ENCODE results near the gene PPIP5K1.

The PPIP5K1 gene

DNA sequence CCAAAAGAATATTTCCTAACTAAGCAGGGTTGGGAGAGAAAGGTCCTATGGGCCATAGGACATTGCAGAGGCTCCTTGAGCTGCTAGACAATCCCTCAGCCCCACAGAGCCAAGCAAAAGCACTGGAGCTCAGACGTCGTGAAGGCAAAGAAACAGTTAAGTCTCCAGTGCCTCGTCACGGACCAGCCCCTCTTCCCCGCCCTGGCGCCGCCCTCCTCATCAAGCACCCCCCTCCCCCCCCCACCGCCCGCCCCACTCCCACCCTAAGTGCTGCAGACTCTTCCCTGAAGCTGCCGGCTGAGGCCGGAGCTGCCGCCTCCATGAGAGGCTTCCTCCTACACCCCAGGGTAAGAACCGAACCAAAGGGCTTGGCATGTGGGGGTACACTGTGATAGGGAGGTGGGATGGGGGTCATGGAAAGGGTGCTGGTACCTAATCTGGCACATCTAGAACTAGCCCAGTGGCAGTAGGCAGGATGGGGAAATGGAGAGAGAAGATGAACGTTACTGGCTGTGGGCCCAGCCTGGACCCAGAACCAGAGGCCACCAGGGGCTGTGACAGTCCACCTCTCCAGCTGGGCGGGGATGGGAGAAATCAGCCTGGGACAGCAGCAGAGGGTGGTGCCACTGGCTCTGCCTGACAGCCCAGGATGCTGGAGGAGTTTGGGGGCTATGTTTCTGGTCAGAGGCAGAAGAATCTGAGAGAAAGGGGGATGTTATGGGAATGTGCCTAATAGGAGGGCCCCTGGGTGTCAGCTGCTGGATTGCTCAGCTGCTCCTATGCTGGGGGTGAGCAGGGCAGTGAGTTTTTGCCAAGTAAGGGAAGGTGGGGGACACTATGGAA is 72.4 kb downstream of the PPIP5K1 start, which contains the start of gene MAP1A:
Gene MAP1A (plus strand): TSS at position 255 of the 843 bp plus-strand sequence. CDS start 3,866 bp downstream, outside the sequence.
- Histone ChIP-seq H3K27me3 (replicated peaks; ENCODE audit: control insufficient read depth, insufficient read depth, low read length) (no peaks in the 10 kb centered on the region; the same call in 1 of the 2 replicates), H3K36me3 (ENCODE audit: control insufficient read depth, insufficient read depth, low read length) (no peaks in the 10 kb centered on the region), H3K4me3 (replicated peaks; ENCODE audit: low read depth, low read length) (no peak within 1 kb of the TSS)
- TF ChIP-seq, protein P1, sequence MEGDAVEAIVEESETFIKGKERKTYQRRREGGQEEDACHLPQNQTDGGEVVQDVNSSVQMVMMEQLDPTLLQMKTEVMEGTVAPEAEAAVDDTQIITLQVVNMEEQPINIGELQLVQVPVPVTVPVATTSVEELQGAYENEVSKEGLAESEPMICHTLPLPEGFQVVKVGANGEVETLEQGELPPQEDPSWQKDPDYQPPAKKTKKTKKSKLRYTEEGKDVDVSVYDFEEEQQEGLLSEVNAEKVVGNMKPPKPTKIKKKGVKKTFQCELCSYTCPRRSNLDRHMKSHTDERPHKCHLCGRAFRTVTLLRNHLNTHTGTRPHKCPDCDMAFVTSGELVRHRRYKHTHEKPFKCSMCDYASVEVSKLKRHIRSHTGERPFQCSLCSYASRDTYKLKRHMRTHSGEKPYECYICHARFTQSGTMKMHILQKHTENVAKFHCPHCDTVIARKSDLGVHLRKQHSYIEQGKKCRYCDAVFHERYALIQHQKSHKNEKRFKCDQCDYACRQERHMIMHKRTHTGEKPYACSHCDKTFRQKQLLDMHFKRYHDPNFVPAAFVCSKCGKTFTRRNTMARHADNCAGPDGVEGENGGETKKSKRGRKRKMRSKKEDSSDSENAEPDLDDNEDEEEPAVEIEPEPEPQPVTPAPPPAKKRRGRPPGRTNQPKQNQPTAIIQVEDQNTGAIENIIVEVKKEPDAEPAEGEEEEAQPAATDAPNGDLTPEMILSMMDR (IDR thresholded peaks at IDR 0.05; ENCODE audit: insufficient read depth, low read length, poor library complexity, severe bottlenecking) = no peak
- DNase-seq (ENCODE audit: extremely low read depth, insufficient read length) = no peak

DNA sequence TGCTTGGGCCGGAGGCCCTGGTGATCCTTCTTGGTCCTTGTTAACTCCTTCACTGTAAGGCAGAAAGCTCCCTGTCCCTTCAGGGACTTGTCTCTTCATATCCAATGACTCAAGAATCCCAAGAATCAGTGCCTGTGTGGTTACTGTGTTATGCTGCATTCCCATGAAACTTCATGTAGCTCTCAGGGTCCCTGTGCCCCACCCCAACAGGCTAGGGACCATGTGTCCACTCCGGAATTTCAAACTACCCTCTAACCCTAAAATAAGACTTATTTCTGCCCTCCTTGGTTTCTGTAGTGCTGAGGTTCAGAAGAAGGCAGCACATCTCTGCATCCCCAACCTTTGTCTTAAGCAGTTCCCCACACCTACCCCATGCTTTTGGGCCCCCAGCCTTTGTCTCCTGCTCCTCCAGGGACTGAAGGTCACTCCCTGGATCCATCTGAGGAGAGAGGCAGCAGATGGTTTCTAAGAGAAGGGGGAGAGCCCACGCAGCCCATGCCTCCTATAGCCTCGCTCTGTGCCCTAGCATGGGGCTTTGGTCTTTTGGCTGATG is 73.1 kb downstream of the PPIP5K1 start:
- Histone ChIP-seq H3K4me3 (replicated peaks; ENCODE audit: low read depth, low read length) (no peak overlapping the region), H3K27me3 (replicated peaks; ENCODE audit: control insufficient read depth, insufficient read depth, low read length) (no peaks in the 10 kb centered on the region; the same call in 1 of the 2 replicates), H3K36me3 (ENCODE audit: control insufficient read depth, insufficient read depth, low read length) (no peaks in the 10 kb centered on the region)
- TF ChIP-seq, protein P1 (IDR thresholded peaks at IDR 0.05; ENCODE audit: insufficient read depth, low read length, poor library complexity, severe bottlenecking) = no peak
- DNase-seq (ENCODE audit: extremely low read depth, insufficient read length) = no peak

DNA sequence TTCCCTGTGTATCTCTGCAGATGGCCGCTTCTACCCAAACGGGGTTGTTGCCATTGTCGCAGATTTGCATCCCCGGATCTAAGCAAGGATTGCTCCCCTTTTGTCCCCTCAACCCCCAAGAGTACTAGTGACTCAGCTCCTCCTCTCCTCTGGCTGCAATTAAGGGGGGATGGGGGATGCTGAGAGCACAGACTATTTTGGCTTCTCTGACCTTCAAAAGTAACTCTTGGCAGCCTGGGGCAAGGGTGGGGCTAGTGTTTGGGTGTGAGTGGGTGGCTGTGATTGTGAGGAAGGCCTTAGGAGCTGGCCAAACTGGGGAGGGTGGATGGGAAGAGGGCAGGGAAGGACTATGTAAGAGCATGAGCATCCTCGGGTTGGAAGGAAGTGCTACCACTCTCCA is 73.8 kb downstream of the PPIP5K1 start:
- Histone ChIP-seq H3K4me3 (replicated peaks; ENCODE audit: low read depth, low read length) (no peak overlapping the region), H3K36me3 (ENCODE audit: control insufficient read depth, insufficient read depth, low read length) (no peaks in the 10 kb centered on the region), H3K27me3 (replicated peaks; ENCODE audit: control insufficient read depth, insufficient read depth, low read length) (no peaks in the 10 kb centered on the region; the same call in 1 of the 2 replicates)
- TF ChIP-seq, protein P1 (IDR thresholded peaks at IDR 0.05; ENCODE audit: insufficient read depth, low read length, poor library complexity, severe bottlenecking) = no peak
- no peak for DNase-seq (ENCODE audit: extremely low read depth, insufficient read length)

DNA sequence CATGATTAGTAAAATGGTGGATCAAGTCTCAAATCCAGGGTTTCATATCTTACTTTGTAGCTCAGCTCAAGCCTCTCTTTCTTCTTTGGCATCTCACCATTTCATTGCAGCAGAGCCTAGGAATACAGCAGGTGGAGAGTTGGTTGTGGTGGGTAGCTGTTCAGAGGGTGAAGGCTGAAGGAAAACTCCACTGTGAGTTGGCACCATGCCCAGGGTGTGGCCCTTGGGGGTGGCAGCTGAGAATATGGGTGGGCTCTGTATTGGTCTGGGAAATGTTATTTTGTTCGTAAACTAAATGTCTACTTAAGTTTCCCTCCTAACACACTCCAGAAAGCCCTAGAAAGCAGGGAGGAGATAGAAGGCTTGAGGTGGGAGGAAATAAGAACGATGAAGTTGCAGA is 74.3 kb downstream of the PPIP5K1 start:
- Histone ChIP-seq H3K4me3 (replicated peaks; ENCODE audit: low read depth, low read length) (no peak overlapping the region), H3K36me3 (ENCODE audit: control insufficient read depth, insufficient read depth, low read length) (no peaks in the 10 kb centered on the region), H3K27me3 (replicated peaks; ENCODE audit: control insufficient read depth, insufficient read depth, low read length) (no peaks in the 10 kb centered on the region; the same call in 1 of the 2 replicates)
- DNase-seq (ENCODE audit: extremely low read depth, insufficient read length) = no peak
- TF ChIP-seq, protein P1 (IDR thresholded peaks at IDR 0.05; ENCODE audit: insufficient read depth, low read length, poor library complexity, severe bottlenecking) = no peak

DNA sequence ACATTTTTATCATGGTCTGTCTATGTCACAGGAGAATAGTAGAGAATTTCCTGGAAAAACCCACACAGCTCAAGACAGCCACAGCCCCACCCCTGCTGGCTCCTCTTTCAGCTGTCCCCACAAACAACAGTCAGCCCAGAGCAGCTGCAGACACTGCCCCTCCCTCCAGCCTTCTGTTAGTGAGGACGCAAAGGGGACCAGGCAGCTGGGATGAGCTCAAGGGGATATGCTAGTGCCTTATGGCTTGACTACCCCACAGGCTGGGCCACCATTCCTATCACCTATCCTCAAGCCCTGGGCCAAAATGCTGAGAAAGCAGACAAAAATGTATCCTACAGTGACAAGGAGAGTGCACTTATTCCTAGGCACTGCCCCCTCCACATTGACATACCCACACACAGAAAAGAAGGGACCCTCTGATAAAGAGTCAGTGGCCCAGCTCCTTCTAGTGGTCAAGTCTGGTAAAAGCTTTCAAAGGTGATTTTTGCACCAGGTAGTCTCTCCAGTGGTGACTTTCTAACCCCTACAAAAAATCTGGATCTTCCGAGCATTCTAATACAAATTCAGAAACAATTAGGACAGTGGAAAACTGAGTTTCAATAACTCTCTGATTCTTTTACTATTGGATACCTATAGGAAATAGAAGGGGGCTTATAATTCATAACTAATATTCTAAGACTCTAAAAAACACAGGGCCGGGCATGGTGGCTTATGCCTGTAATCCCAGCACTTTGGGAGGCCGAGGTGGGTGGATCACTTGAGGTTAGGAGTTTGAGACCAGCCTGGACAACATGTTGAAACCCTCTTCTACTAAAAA is 75.6 kb downstream of the PPIP5K1 start:
- H3K4me3 ChIP-seq (replicated peaks; ENCODE audit: low read depth, low read length) = no peak overlapping the region
- no peaks in the 10 kb centered on the region; the same call in 1 of the 2 replicates for H3K27me3 ChIP-seq (replicated peaks; ENCODE audit: control insufficient read depth, insufficient read depth, low read length)
- no peak for DNase-seq (ENCODE audit: extremely low read depth, insufficient read length)
- H3K36me3 ChIP-seq (ENCODE audit: control insufficient read depth, insufficient read depth, low read length) = no peaks in the 10 kb centered on the region
- TF ChIP-seq, protein P1 (IDR thresholded peaks at IDR 0.05; ENCODE audit: insufficient read depth, low read length, poor library complexity, severe bottlenecking) = peak; percentile 66

Measured in GM06990 (cell line).